ENCODE results near the gene ARHGAP44. TPM values are rescaled to one million over a fixed set of nuclear protein-coding genes. Genes with fewer than 3 reads are reported as not detected.

ARHGAP44 gene
- total and polyA plus RNA-seq, 2 experiments from 2014 or later: 4.6 to 5.4 TPM

DNA sequence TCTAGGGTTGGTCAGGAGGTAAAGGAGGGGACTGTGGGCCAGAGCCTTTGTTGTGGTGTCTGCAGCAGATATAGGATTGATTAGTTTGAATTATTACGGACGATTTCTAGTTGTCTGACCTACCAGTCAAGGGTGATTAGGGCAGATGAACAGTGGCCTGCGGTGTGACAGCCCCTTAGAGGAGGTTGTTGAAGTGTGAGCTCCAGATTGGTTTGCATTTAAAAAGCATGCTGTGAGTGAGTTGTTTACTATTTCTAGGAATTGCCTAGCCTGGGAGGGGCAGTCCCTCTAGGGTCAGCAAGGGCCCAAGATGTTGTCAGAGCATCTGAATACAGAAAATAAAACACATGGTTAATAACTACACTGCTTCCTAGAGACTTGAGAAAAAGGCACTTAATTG is 108.8 kb downstream of the ARHGAP44 start:
- 82% methylated on average over 3 of the region's 3 CpGs for WGBS (ENCODE audit: low lambda C conversion rate, missing lambda C conversion rate)
- no peaks in the 10 kb centered on the region for H3K9me3 ChIP-seq (ENCODE audit: low read depth)
- H4K20me1 ChIP-seq (ENCODE audit: insufficient read depth, poor library complexity, severe bottlenecking): no peaks in the 10 kb centered on the region
- no peaks in the 10 kb centered on the region for H3K9me2 ChIP-seq (replicated peaks; ENCODE audit: insufficient read depth)
- H3K27ac ChIP-seq: no peak overlapping the region
- H3K79me2 ChIP-seq: no peaks in the 10 kb centered on the region
- no peak overlapping the region for H3K4me3 ChIP-seq
- H3K27me3 ChIP-seq: no peaks in the 10 kb centered on the region
- H3K36me3 ChIP-seq (replicated peaks; ENCODE audit: insufficient read depth, low read depth): no peaks in the 10 kb centered on the region
- H2AFZ ChIP-seq: no peak overlapping the region
- no peaks in the 10 kb centered on the region for H3K4me1 ChIP-seq (ENCODE audit: insufficient read depth)
- TF ChIP-seq EZH2 (IDR thresholded peaks at IDR 0.05; ENCODE audit: borderline replicate concordance): no peak
- TF ChIP-seq EZH2phosphoT487 (IDR thresholded peaks at IDR 0.05; ENCODE audit: low read depth, severe bottlenecking, unreplicated experiment): no peak
- TF ChIP-seq, protein P1, sequence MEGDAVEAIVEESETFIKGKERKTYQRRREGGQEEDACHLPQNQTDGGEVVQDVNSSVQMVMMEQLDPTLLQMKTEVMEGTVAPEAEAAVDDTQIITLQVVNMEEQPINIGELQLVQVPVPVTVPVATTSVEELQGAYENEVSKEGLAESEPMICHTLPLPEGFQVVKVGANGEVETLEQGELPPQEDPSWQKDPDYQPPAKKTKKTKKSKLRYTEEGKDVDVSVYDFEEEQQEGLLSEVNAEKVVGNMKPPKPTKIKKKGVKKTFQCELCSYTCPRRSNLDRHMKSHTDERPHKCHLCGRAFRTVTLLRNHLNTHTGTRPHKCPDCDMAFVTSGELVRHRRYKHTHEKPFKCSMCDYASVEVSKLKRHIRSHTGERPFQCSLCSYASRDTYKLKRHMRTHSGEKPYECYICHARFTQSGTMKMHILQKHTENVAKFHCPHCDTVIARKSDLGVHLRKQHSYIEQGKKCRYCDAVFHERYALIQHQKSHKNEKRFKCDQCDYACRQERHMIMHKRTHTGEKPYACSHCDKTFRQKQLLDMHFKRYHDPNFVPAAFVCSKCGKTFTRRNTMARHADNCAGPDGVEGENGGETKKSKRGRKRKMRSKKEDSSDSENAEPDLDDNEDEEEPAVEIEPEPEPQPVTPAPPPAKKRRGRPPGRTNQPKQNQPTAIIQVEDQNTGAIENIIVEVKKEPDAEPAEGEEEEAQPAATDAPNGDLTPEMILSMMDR (IDR thresholded peaks at IDR 0.05; ENCODE audit: poor library complexity): no peak
- no peak for DNase-seq (ENCODE audit: low spot score)
- H3K4me2 ChIP-seq: no peak overlapping the region

- Histone ChIP-seq H3K9me2 (replicated peaks; ENCODE audit: insufficient read depth) (no peaks in the 10 kb centered on the region), H3K36me3 (replicated peaks; ENCODE audit: insufficient read depth, low read depth) (no peaks in the 10 kb centered on the region), H2AFZ (no peak overlapping the region), H3K4me3 (no peak overlapping the region), H4K20me1 (ENCODE audit: insufficient read depth, poor library complexity, severe bottlenecking) (no peaks in the 10 kb centered on the region), H3K27me3 (no peaks in the 10 kb centered on the region), H3K4me1 (ENCODE audit: insufficient read depth) (no peaks in the 10 kb centered on the region), H3K79me2 (no peaks in the 10 kb centered on the region), H3K27ac (no peak overlapping the region), H3K9me3 (ENCODE audit: low read depth) (no peaks in the 10 kb centered on the region), H3K4me2 (no peak overlapping the region)
- 87% methylated on average over 3 of the region's 4 CpGs for WGBS (ENCODE audit: low lambda C conversion rate, missing lambda C conversion rate)
- TF ChIP-seq, protein P1 (IDR thresholded peaks at IDR 0.05; ENCODE audit: poor library complexity): no peak
- TF ChIP-seq EZH2 (IDR thresholded peaks at IDR 0.05; ENCODE audit: borderline replicate concordance) (no peak), EZH2phosphoT487 (IDR thresholded peaks at IDR 0.05; ENCODE audit: low read depth, severe bottlenecking, unreplicated experiment) (no peak)
- DNase-seq (ENCODE audit: low spot score): no peak
Observed at GRCh38 chr17:12899604-12900003, 110.3 kb downstream of the ARHGAP44 start.

DNA sequence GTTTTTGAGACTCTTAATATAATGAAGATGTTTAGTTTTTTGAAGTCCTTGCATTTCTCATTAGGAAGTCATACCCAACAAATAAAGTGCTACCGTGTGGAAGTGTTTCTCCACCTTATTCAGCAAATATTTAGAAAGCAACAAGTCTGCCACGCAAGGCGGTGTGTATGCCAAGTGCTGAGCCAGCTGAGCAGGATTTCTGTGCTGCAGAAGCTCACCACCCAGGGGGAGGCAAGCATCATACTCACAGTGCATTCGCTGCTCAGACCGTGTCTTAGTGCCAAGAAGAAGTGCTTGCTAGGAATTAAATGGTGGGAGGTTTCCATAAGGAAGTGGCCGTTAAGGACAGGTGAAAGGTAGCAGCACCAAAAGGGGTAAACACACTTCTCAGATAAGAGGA is 111.2 kb downstream of the ARHGAP44 start:
- TF ChIP-seq EZH2phosphoT487 (IDR thresholded peaks at IDR 0.05; ENCODE audit: low read depth, severe bottlenecking, unreplicated experiment) (no peak), EZH2 (IDR thresholded peaks at IDR 0.05; ENCODE audit: borderline replicate concordance) (no peak)
- TF ChIP-seq, protein P1 (IDR thresholded peaks at IDR 0.05; ENCODE audit: poor library complexity): no peak
- H3K27ac ChIP-seq: no peak overlapping the region
- H3K27me3 ChIP-seq: no peaks in the 10 kb centered on the region

GRCh38 chr17:12902046-12902445 is 112.7 kb downstream of the ARHGAP44 start:
- no peak for DNase-seq (ENCODE audit: low spot score)
- no peaks in the 10 kb centered on the region for H4K20me1 ChIP-seq (ENCODE audit: insufficient read depth, poor library complexity, severe bottlenecking)
- no peak overlapping the region for H3K4me2 ChIP-seq
- 88% methylated on average over 3 of the region's 3 CpGs for WGBS (ENCODE audit: low lambda C conversion rate, missing lambda C conversion rate)
- no peaks in the 10 kb centered on the region for H3K79me2 ChIP-seq
- no peaks in the 10 kb centered on the region for H3K36me3 ChIP-seq (replicated peaks; ENCODE audit: insufficient read depth, low read depth)
- H3K9me3 ChIP-seq (ENCODE audit: low read depth): no peaks in the 10 kb centered on the region
- no peak overlapping the region for H3K27ac ChIP-seq
- no peak overlapping the region for H3K4me3 ChIP-seq
- no peaks in the 10 kb centered on the region for H3K27me3 ChIP-seq
- H3K4me1 ChIP-seq (ENCODE audit: insufficient read depth): no peaks in the 10 kb centered on the region
- H2AFZ ChIP-seq: no peak overlapping the region
- H3K9me2 ChIP-seq (replicated peaks; ENCODE audit: insufficient read depth): no peaks in the 10 kb centered on the region
- TF ChIP-seq EZH2 (IDR thresholded peaks at IDR 0.05; ENCODE audit: borderline replicate concordance): no peak
- TF ChIP-seq, protein P1 (IDR thresholded peaks at IDR 0.05; ENCODE audit: poor library complexity): no peak
- TF ChIP-seq EZH2phosphoT487 (IDR thresholded peaks at IDR 0.05; ENCODE audit: low read depth, severe bottlenecking, unreplicated experiment): no peak

More for the DNA sequence above, 111.2 kb downstream of the ARHGAP44 start:
- no peaks in the 10 kb centered on the region for H3K9me3 ChIP-seq (ENCODE audit: low read depth)
- no peak overlapping the region for H2AFZ ChIP-seq
- no peaks in the 10 kb centered on the region for H3K36me3 ChIP-seq (replicated peaks; ENCODE audit: insufficient read depth, low read depth)
- H4K20me1 ChIP-seq (ENCODE audit: insufficient read depth, poor library complexity, severe bottlenecking): no peaks in the 10 kb centered on the region
- H3K9me2 ChIP-seq (replicated peaks; ENCODE audit: insufficient read depth): no peaks in the 10 kb centered on the region
- H3K4me1 ChIP-seq (ENCODE audit: insufficient read depth): no peaks in the 10 kb centered on the region
- H3K4me2 ChIP-seq: no peak overlapping the region
- H3K4me3 ChIP-seq: no peak overlapping the region
- WGBS (ENCODE audit: low lambda C conversion rate, missing lambda C conversion rate): 87% methylated on average over 6 of the region's 6 CpGs
- DNase-seq (ENCODE audit: low spot score): no peak
- H3K79me2 ChIP-seq: no peaks in the 10 kb centered on the region
